Measurements from ENCODE around the gene IFT88. TPM values are rescaled to one million over a fixed set of nuclear protein-coding genes. Genes with fewer than 3 reads are reported as not detected.

The IFT88 gene
- polyA plus RNA-seq, 4 donors: 32.3 to 44.9 (median 42.4) TPM

DNA sequence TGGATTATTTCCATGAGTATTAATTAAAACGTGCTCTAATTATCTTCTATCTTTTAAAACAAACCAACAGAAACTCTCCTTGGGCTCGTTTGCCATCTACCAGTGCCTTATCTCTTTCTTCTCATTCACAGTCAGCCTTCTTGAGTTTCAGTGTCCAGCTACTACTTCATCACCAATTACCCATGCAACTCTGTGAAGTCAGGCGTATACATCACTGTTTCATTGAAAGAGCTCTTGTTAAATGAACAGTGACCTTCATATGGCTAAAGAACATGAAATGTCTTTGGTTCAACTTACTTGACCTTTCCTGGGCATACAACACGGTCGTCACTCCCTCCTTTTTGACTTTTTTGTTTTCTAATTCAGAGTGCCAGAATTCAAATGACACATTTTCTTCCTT, 5.2 kb upstream of the IFT88 start:
- peak in 1 of 4 donors; percentile 24 for DNase-seq (ENCODE audit: low read depth in 4 of 4, low spot score in 3 of 4)

- no peak for DNase-seq (ENCODE audit: low read depth in 4 of 4, low spot score in 3 of 4)
These were observed 1.7 kb upstream of the IFT88 start for GRCh38 chr13:20565115-20565736.

DNA sequence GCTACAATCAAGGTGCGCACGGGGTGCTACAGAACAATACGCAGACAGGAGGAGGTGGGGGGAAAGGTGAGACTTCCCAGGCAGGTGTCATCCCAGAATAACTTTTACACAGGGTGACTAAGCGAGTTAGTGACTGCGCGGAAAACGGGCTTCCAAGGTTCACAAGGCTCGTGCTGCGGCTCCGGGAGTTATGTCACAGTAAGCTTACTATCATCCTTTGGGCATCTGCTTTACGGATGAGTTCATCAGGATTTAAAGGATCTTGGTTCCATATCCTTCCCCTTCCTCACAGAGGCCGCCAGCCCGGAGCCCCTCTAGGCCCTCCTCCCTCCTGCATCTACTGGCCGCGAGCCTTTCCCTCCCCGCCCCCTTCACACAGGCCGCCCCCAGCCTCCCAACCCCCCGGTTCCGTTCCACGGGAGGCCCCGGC, 474 bp upstream of the IFT88 start:
- DNase-seq (ENCODE audit: low read depth in 4 of 4, low spot score in 3 of 4): peak in 3 of 4 donors; percentile 51 to 62 (median 60)

DNA sequence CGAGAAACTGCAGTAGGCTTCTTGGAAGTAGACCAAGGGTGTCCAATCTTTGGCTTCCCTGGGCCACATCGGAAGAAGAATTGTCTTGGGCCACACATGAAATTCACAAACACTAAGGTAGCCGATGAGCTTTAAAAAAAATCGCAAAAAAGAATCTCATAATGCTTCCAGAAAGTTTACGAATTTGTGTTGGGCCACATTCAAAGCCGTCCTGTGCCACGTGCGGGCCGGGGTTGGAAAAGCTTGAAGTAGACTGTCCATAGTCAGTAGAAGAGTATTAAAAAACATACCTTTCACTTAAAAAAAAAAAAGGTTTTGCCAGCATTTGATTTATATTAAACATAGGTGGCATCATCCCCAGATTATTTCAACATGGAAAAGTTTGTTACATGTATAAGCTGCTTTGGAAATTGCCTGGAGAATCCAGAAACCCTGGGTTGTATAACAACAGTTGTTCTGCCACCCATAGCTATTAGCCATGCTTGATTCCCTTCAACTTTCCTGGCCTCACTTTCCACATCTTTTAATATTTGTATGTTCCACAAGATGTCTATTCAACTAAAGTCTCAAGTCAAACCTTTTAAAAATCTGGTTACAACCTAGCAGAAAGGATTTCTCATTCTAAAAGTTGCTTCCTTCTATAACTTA, 1.0 kb downstream of the IFT88 start:
- no peak for DNase-seq (ENCODE audit: low read depth in 4 of 4, low spot score in 3 of 4)

DNA sequence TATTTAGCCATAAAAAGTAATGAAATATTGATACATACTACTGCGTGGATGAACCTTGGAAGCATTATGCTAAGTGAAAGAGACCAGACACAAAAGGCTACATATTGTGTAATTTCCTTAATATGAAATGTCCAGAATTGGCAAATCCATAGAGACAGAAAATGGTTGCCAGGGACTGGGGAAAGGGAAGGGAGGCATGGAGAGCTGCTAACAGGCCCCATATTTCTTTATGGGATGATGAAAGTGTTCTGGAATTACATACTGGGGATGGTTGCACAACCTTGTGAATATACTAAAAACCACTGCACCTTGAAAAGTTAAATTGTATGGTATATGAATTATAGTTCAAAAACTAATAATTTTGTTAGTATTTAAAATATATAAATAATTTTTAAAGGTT, 3.6 kb downstream of the IFT88 start:
- no peak for DNase-seq (ENCODE audit: low read depth in 4 of 4, low spot score in 3 of 4)

GRCh38 chr13:20571676-20572075, 4.7 kb downstream of the IFT88 start:
- no peak for DNase-seq (ENCODE audit: low read depth in 4 of 4, low spot score in 3 of 4)

DNA sequence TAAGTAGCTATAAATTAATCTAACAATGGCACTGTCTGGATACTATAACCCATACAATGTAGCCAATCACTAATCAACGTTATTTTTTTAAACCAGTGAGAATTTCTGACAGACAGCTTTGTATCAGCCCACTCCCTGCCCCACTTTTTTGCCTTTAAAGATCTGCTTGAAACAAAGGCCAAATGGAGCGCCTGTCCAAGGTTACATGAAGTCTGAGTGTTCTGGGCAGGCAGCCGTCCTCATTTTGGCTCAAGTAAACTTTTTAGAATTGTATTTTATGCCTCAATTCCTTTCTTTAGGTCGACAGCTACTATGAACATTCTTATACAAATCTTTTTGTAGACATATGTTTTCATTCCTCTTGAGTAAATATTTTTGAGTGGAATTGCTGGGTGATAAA, 6.2 kb downstream of the IFT88 start:
- DNase-seq (ENCODE audit: low read depth in 4 of 4, low spot score in 3 of 4): no peak

GRCh38 chr13:20573636-20574035, 6.7 kb downstream of the IFT88 start:
- no peak for DNase-seq (ENCODE audit: low read depth in 4 of 4, low spot score in 3 of 4)

DNA sequence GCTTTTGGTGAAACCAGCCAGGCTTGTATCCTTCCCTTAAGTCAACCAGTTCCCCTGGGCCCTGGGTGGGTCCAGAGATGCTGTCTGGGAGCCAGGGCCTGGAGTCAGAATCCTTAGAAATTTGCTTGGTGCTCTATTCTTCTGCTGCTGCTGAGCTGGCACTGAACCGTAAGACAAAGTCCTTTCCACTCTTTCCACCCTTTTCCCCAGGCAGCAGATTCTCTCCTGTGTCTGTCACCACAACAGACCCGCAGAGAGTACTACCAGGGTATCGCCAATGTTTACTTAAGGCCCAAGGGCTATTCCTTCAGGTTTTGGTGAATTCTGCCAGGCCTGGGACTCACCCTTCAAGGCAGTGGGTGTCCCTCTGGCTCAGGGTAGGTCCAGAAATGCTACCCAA, 12.2 kb downstream of the IFT88 start:
- no peak for DNase-seq (ENCODE audit: low read depth in 4 of 4, low spot score in 3 of 4)

GRCh38 chr13:20580257-20580656, 13.3 kb downstream of the IFT88 start:
- no peak for DNase-seq (ENCODE audit: low read depth in 4 of 4, low spot score in 3 of 4)

GRCh38 chr13:20582026-20582425, 15.1 kb downstream of the IFT88 start:
- DNase-seq (ENCODE audit: low read depth in 4 of 4, low spot score in 3 of 4): no peak

- no peak for DNase-seq (ENCODE audit: low read depth in 4 of 4, low spot score in 3 of 4)
These were observed 16.9 kb downstream of the IFT88 start for GRCh38 chr13:20583803-20584293.

- DNase-seq (ENCODE audit: low read depth in 4 of 4, low spot score in 3 of 4): no peak
These were observed 18.4 kb downstream of the IFT88 start for GRCh38 chr13:20585371-20585770.

GRCh38 chr13:20588529-20589110, 21.7 kb downstream of the IFT88 start:
- no peak for DNase-seq (ENCODE audit: low read depth in 4 of 4, low spot score in 3 of 4)

DNA sequence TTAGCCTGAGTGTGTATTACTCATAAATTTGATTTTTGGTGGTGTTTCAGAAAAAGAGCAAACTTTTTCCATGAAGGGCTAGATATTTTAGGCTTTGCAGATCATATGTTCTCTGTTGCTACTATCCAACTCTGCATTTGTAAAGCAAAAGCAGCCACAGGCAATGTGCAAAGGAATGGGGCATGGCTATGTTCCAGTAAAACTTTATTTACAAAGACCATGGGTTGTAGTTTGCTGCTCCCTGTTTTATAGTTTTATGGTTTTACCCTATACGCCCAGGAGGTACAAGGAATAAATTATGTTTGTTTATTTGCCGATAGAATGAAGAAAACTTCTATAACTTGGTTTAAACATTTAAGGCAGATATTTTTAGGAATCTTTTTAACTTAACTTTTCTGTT, 23.6 kb downstream of the IFT88 start:
- no peak for DNase-seq (ENCODE audit: low read depth in 4 of 4, low spot score in 3 of 4)

DNA sequence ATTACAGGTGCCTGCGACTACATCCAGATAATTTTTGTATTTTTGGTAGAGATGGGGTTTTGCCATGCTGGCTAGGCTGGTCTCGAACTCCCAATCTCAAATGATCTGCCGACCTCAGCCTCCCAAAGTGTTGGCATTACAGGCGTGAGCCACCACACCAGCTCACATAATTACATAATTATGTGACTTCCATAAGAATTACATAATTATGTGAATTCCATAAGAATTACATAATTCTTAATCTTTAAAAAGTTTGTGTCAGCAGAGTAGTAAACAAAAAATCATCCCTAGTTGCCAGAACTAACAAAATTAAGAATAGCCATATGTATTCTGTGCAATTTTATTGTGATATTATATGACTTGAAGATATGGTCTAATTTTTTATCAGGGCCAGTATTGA, 25.6 kb downstream of the IFT88 start:
- no peak for DNase-seq (ENCODE audit: low read depth in 4 of 4, low spot score in 3 of 4)

DNA sequence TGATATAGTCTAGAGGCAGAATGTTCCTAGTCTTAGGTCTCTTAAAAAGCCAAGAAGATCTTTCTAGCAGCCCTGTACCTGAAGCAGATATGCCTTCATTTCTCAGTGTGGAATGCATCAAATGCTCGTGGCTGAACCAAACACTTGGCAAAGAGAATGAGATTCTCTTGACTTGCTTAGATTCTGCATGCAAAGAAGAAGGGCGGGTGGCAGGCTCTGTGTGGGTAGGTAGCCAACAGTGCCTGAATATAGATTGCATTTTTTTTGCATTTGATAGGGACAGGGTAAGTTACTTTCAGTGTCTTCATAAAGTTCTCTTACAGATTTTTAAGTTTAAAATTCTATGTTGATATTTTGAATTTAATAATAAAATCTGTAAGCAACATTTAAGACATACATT, 27.3 kb downstream of the IFT88 start:
- DNase-seq (ENCODE audit: low read depth in 4 of 4, low spot score in 3 of 4): no peak

DNA sequence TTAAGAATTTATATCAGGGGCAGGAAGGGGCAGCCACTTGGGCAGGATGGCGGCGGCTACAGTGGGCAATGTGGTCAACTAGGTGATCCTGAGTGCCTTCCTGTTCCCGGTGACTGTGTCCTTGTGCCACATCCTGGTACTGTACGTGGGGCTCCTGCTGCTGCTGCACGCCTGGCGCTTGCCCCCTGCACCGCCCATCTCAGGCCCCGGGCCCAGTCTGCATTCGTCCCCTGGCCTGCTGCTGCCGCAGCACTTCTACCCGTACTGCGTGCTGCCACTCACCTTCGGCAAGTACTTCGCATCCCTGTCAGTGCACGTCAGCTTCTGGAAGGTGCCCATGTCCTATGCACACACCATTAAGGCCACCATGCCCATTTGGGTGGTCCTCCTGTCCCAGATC, 40.1 kb downstream of the IFT88 start:
- DNase-seq (ENCODE audit: low read depth in 4 of 4, low spot score in 3 of 4): no peak

DNA sequence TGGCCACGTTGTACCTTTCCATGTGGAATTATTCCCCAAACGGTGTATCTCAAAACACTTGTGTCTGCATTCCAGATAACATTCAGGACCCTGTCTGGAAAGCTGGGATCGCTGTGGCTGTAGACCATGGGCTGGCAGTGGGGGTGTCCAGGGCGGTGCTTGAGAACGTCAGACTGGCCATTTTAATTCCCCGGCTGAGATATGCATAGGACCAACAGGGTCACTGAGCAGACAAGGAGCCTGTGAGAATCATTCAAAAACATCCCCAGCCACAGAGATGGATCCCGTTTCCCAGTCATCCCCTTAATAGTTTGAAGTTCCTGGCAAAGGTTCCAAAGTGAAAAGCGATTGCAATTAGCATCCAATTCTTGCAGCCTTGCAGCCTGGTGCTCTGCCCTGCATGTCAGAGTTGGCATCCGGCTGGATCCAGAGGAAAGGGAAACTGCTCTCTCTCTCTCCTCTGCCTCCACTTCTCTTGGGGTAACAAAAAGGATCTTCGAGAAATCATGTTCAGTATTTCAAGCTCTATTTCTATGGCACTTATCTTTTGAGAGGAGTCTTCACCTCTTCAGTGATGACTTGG, 41.6 kb downstream of the IFT88 start:
- no peak for DNase-seq (ENCODE audit: low read depth in 4 of 4, low spot score in 3 of 4)

- no peak for DNase-seq (ENCODE audit: low read depth in 4 of 4, low spot score in 3 of 4)
These were observed 42.2 kb downstream of the IFT88 start for GRCh38 chr13:20609145-20609544.

- no peak for DNase-seq (ENCODE audit: low read depth in 4 of 4, low spot score in 3 of 4)
These were observed 43.0 kb downstream of the IFT88 start for GRCh38 chr13:20610006-20610405.
